A673 (cell line): ENCODE results near the gene ARHGAP18. TPM values are rescaled to one million over a fixed set of nuclear protein-coding genes. Genes with fewer than 3 reads are reported as not detected.

ENCODE experiments used
- BruUV-seq: library from RNA; stranded (reverse); fragments of 400-500 nt; replicated peaks from 2 replicates; lab custom pipeline; 2021; lab: Mats Ljungman, UMichigan
- CTCF ChIA-PET: fragments of 300-600 bp; sonication (Branson Sonifier 250); formaldehyde crosslinking; loops from one replicate; lab custom pipeline; 2022; ENCODE audit warnings: antibody characterized with exemption; lab: Charles Lee
- POLR2A ChIA-PET: fragments of 300-600 bp; sonication (Branson Sonifier 250); formaldehyde crosslinking; loops from one replicate; lab custom pipeline; 2022; ENCODE audit warnings: antibody characterized with exemption; ENCODE audit not compliant: low non-redundant PET; lab: Charles Lee
- DNase-seq: peaks from one replicate; pipeline ENCODE4 v3.0.0-alpha.2; 2015; ENCODE audit warnings: low spot score
- H3K27ac ChIP-seq: fragments of 200-600 bp; sonication (generic); 2 replicates; pipeline ENCODE4 v1.5.1; 2016; ENCODE audit warnings: mixed run types, low read depth, mild to moderate bottlenecking, mixed read lengths, antibody characterized with exemption, low read length; ENCODE audit not compliant: poor library complexity, severe bottlenecking
- H3K27me3 ChIP-seq: fragments of 200-600 bp; sonication (generic); replicated peaks from 2 replicates; pipeline ENCODE4 v1.6.1; 2017; ENCODE audit warnings: mixed run types, low read depth, mild to moderate bottlenecking, mixed read lengths, antibody characterized with exemption, low read length; ENCODE audit not compliant: insufficient read depth, poor library complexity
- H3K36me3 ChIP-seq: fragments of 200-600 bp; sonication (generic); 2 replicates; pipeline ENCODE4 v1.6.1; 2016; ENCODE audit warnings: mixed run types, mild to moderate bottlenecking, mixed read lengths, antibody characterized with exemption, low read length; ENCODE audit not compliant: insufficient read depth, poor library complexity, severe bottlenecking
- H3K4me1 ChIP-seq: fragments of 200-600 bp; sonication (generic); 2 replicates; pipeline ENCODE4 v1.6.1; 2017; ENCODE audit warnings: mixed run types, mild to moderate bottlenecking, mixed read lengths, antibody characterized with exemption, low read length; ENCODE audit not compliant: insufficient read depth, poor library complexity, severe bottlenecking
- H3K4me3 ChIP-seq: fragments of 200-600 bp; sonication (generic); 2 replicates; pipeline ENCODE4 v1.5.1; 2016; ENCODE audit warnings: low read depth, mixed run types, mild to moderate bottlenecking, mixed read lengths, low read length; ENCODE audit not compliant: poor library complexity, severe bottlenecking
- H3K9me3 ChIP-seq: fragments of 200-600 bp; sonication (generic); 2 replicates; pipeline ENCODE4 v1.6.1; 2016; ENCODE audit warnings: mixed run types, low read depth, mild to moderate bottlenecking, mixed read lengths, antibody characterized with exemption, low read length; ENCODE audit not compliant: poor library complexity, severe bottlenecking
- EZH2 ChIP-seq: fragments of 200-600 bp; sonication (generic); IDR thresholded peaks from 2 replicates; pipeline ENCODE4 v1.6.1; 2017; ENCODE audit warnings: borderline replicate concordance, low read depth, mild to moderate bottlenecking, mixed read lengths, antibody characterized with exemption, low read length; ENCODE audit not compliant: poor library complexity, severe bottlenecking
- intact Hi-C: fragments of 100-400 bp; cut with micrococcal nuclease; formaldehyde crosslinking; loops from one replicate; pipeline ENCODE4 v1.10.0; 2022; ENCODE audit not compliant: unreplicated experiment
- total RNA-seq: library from RNA; stranded (reverse); gene quantifications from 2 replicates; pipeline ENCODE4 v1.2.3, GENCODE V29; 2021
- TF ChIP-seq, protein P1 (sequence below): fragments of 300-800, 200-600 bp; sonication (generic); conservative IDR thresholded peaks from 2 replicates; pipeline ENCODE4 v1.5.1; 2017; ENCODE audit warnings: low read depth, mild to moderate bottlenecking, antibody characterized with exemption, low read length, moderate library complexity, mixed read lengths

ARHGAP18 gene
- total RNA-seq, 1 experiment from 2014 or later, result 14.2 TPM

DNA sequence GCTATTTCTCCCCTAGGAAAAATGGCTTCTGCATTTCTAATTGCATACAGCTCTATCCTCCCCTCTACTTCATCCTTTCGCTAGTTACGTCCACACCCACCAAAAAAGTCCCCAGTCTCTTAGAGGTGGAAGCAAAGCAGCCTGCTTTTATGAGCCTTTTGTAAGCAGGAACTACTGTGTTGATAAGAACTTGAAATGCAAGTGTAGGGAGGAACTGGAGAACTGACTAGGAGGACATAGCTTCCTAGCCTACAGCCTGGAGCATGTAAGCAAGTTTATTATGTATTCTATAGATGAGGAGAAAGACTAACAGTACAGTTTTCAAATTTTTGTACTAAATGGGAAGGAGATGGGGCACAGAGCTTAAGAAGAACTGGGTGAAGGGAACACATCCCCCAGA lies 10.3 kb downstream of the ARHGAP18 start:
- Histone ChIP-seq H3K4me3 (no peak overlapping the region), H3K36me3 (no peaks in the 10 kb centered on the region), H3K4me1 (peaks cover 21% of the 10 kb centered on the region), H3K27me3 (no peaks in the 10 kb centered on the region), H3K9me3 (no peaks in the 10 kb centered on the region), H3K27ac (no peak overlapping the region)
- intact Hi-C loops, result no loop called here
- BruUV-seq, result no TSS peak
- POLR2A ChIA-PET, result no interaction called here
- TF ChIP-seq, protein P1, sequence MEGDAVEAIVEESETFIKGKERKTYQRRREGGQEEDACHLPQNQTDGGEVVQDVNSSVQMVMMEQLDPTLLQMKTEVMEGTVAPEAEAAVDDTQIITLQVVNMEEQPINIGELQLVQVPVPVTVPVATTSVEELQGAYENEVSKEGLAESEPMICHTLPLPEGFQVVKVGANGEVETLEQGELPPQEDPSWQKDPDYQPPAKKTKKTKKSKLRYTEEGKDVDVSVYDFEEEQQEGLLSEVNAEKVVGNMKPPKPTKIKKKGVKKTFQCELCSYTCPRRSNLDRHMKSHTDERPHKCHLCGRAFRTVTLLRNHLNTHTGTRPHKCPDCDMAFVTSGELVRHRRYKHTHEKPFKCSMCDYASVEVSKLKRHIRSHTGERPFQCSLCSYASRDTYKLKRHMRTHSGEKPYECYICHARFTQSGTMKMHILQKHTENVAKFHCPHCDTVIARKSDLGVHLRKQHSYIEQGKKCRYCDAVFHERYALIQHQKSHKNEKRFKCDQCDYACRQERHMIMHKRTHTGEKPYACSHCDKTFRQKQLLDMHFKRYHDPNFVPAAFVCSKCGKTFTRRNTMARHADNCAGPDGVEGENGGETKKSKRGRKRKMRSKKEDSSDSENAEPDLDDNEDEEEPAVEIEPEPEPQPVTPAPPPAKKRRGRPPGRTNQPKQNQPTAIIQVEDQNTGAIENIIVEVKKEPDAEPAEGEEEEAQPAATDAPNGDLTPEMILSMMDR, result no peak
- no peak for TF ChIP-seq EZH2
- DNase-seq, result no peak
- CTCF ChIA-PET, result no interaction called here

DNA sequence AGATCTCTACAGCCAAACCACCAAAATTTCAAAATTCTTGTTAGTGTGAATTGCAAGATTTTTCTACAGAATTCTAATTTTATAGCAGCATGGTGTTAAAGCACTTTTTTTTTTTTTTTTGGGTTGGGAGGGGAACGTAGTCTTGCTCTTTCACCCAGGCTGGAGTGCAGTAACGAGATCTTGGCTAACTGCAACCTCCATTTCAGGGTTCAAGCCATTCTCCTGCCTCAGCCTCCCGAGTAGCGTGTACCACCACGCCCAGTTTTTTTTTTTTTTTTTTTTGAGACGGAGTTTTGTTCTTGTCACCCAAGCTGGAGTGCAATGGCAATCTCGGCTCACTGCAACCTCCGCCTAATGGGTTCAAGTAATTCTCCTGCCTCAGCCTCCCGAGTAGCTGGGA lies 11.5 kb downstream of the ARHGAP18 start:
- Histone ChIP-seq H3K9me3 (no peaks in the 10 kb centered on the region), H3K36me3 (no peaks in the 10 kb centered on the region), H3K4me3 (no peak overlapping the region), H3K4me1 (peaks cover 25% of the 10 kb centered on the region), H3K27ac (no peak overlapping the region), H3K27me3 (no peaks in the 10 kb centered on the region)
- ChIA-PET CTCF (no interaction called here), POLR2A (no interaction called here)
- no peak for TF ChIP-seq EZH2
- TF ChIP-seq, protein P1, result no peak
- intact Hi-C loops, result no loop called here
- DNase-seq, result no peak
- no TSS peak for BruUV-seq

DNA sequence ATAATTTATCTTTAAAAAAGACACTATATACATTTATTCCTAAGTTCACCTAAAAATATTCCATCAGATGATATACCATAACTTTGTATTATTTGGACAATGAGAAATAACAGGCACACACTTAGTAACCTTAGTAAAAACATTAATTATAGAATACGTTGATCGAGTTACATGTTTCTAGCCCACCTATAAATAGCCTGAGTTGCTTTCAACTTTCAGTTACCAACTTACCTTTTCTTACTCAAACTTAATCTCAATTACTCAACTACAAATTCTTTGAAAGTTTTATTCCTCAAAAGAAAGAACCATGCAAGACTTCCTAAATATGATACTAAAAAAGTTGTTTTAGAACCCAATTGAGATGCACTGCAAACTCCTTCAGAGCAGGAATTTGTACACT lies 12.2 kb downstream of the ARHGAP18 start:
- CTCF ChIA-PET, result no interaction called here
- H3K27ac ChIP-seq, result no peak overlapping the region
- no TSS peak for BruUV-seq
- DNase-seq, result no peak
- POLR2A ChIA-PET, result no interaction called here
- no peak overlapping the region for H3K4me3 ChIP-seq
- H3K36me3 ChIP-seq, result no peaks in the 10 kb centered on the region
- TF ChIP-seq, protein P1, result no peak
- no peak for TF ChIP-seq EZH2
- no peaks in the 10 kb centered on the region for H3K27me3 ChIP-seq
- H3K9me3 ChIP-seq, result no peaks in the 10 kb centered on the region
- intact Hi-C loops, result no loop called here
- H3K4me1 ChIP-seq, result peaks cover 25% of the 10 kb centered on the region
